Heart right ventricle (tissue), 16 donors: ENCODE data around the gene DLGAP1. TPM values are rescaled to one million over a fixed set of nuclear protein-coding genes. Genes with fewer than 3 reads are reported as not detected.

Source experiments
- ATAC-seq, 8 donors: fragments of 200-7000 bp; cut with Tn5 transposase; one replicate each; pipeline ENCODE4 v1.9.1; 2020; ENCODE audit warnings: mild to moderate bottlenecking in 8 of 8, moderate library complexity in 8 of 8, moderate number of reproducible peaks in 1 of 8
- DNase-seq, 2 donors: peaks; one replicate each; pipeline ENCODE4 v3.0.0-alpha.2; 2020
- H3K27ac ChIP-seq, 10 donors: fragments of 200-600 bp; sonication (generic) in 2 of 10; one replicate each; pipeline versions ENCODE4 v1.5.0 to v1.8.0; 2020 to 2022; ENCODE audit warnings: mild to moderate bottlenecking in 3 of 10
- H3K27me3 ChIP-seq, 7 donors: fragments of 200-600 bp; one replicate each; pipeline ENCODE4 v1.8.0; 2021 to 2022; ENCODE audit warnings: mild to moderate bottlenecking in 2 of 7
- H3K36me3 ChIP-seq, 9 donors: fragments of 200-600 bp; sonication (generic) in 1 of 9; one replicate each; pipeline versions ENCODE4 v1.5.0 to v1.8.0; 2020 to 2022; ENCODE audit warnings: mild to moderate bottlenecking in 2 of 9
- H3K4me1 ChIP-seq, 9 donors: fragments of 200-600 bp; sonication (generic) in 1 of 9; one replicate each; pipeline versions ENCODE4 v1.5.0 to v1.8.0; 2020 to 2022; ENCODE audit warnings: mild to moderate bottlenecking in 4 of 9
- H3K4me3 ChIP-seq, 10 donors: fragments of 200-600 bp; sonication (generic) in 2 of 10; one replicate each; pipeline versions ENCODE4 v1.5.0 to v1.8.0; 2020 to 2022; ENCODE audit warnings: mild to moderate bottlenecking in 7 of 10, moderate library complexity in 2 of 10
- H3K9me3 ChIP-seq, 11 donors: fragments of 200-600 bp in 10 of 11; sonication (generic) in 2 of 11; one replicate each; pipeline versions ENCODE4 v1.5.0 to v1.8.0; 2013 to 2022; ENCODE audit warnings: mild to moderate bottlenecking in 2 of 11, control low read depth in 1 of 11, moderate library complexity in 1 of 11
- WGBS, 2 donors: extraction: QIAGEN DNeasy Blood & Tissue Kit; methylation state at CpG; one replicate each; pipeline ENCODE4 v1.1.7; 2013; ENCODE audit warnings: inconsistent platforms in 1 of 2; 5-methylcytosine and 5-hydroxymethylcytosine counted together
- intact Hi-C, 10 donors: fragments of 100-400 bp; cut with DNase I; formaldehyde crosslinking; loops; one replicate each; pipeline versions ENCODE4 v1.11.1 to v1.14.2; 2022
- polyA plus RNA-seq, 2 donors: library from polyadenylated mRNA; stranded (reverse); fragments of 200-250 nt; gene quantifications; one replicate each; pipeline ENCODE4 v1.2.3, GENCODE V29; 2013
- total RNA-seq, 10 donors: library from RNA; stranded (reverse); fragmentation: NEBNext Ultra II Directional in 3 of 10; extraction: Animal tissue kit (Norgen Biotek cat#: 25700) in 3 of 10; gene quantifications; one replicate each; pipeline versions ENCODE4 v1.2.1 to v1.2.4, GENCODE V29; 2021 to 2023
- TF ChIP-seq, protein P1 (sequence below), 9 donors: fragments of 200-600 bp; sonication (generic) in 2 of 9; IDR thresholded peaks; one replicate each; pipeline versions ENCODE4 v1.5.0 to v1.8.0; 2021 to 2022; ENCODE audit warnings: antibody characterized with exemption in 9 of 9, mild to moderate bottlenecking in 5 of 9, moderate library complexity in 1 of 9
- donor health status: Arrhythmogenic right ventricular cardiomyopathy.
- donor health status: ischemic (EF 13 %, LVEDD 7.1; RV severe dilation, severe dysfunction).
- donor health status: healthy with polysubstance abuse.
- donor health status: DM: no; HTN: yes; CAD: no.
- donor health status: DM: no; HTN: no; CAD: no.
- donor health status: ischemic (EF 25% LVEDD 6.9; RV normal size, moderate dysfunction).
- donor health status: ischemic (EF 25% LVEDD 5.7; RV mildly dilated, moderate dysfunction).
- donor health status: healthy.
- donor health status: DM: yes; HTN: yes; CAD: no.
- donor health status: Ischemic cardiomyopathy.
- donor health status: ischemic (EF 35%, LVEDD 5.7; RV mildly dilated, moderate dysfunction).
- donor health status: nonischemic (EF 11% LVEDD 7.7; RV severe dilation, severe dysfunction).
- donor health status: DM: yes; HTN: yes; CAD: no.
- donor health status: PGD.
- donor health status: ischemic (EF 29% LVEDD 5.4; RV normal size, mild dysfunction).
- donor health status: nonischemic (EF 23%, LVEDD 6.1; RV moderate dilation, normal function).

Gene DLGAP1
- total and polyA plus RNA-seq, 12 donors = 0.07 to 7.2 (median 1.0) TPM; not detected in 2

DNA sequence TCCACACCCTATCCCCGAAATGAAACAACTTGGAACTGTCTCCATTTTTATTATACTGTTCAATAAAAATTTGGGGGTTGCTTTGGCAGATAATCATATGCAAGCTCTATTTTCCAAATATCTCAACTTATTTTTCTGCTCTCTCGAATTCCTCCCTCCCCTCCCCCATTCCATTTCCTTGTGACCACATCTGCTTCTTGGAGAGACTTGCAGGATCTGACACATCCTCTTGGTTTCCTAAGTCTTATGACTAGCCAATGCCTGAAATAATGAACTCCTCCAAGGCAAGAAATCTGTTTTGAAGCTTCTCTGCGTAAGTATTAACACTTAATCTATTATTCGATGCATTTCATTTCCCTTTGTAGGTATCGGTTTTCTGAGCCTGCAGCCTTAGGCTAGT lies 989.1 kb downstream of the DLGAP1 start:
- ATAC-seq (peak in 5 of 8 donors; percentile 53 to 87 (median 61)), DNase-seq (peak in 1 of 2 donors; percentile 43)
- H3K4me3 ChIP-seq = peak overlapping the region in 4 of 10 donors; percentile 2 to 18 (median 12)
- peaks cover 0 to 21% (median 15%) of the 10 kb centered on the region in 9 donors for H3K4me1 ChIP-seq
- 52 to 55% methylated on average over 5 of the region's 5 CpGs for WGBS, 2 donors
- intact Hi-C loops = no loop called here
- H3K36me3 ChIP-seq = peaks cover 0 to 12% (median 0%) of the 10 kb centered on the region in 9 donors
- peak overlapping the region in 4 of 10 donors; percentile 24 to 59 (median 40) for H3K27ac ChIP-seq
- H3K9me3 ChIP-seq = peaks cover 0 to 13% (median 0%) of the 10 kb centered on the region in 11 donors
- TF ChIP-seq, protein P1, sequence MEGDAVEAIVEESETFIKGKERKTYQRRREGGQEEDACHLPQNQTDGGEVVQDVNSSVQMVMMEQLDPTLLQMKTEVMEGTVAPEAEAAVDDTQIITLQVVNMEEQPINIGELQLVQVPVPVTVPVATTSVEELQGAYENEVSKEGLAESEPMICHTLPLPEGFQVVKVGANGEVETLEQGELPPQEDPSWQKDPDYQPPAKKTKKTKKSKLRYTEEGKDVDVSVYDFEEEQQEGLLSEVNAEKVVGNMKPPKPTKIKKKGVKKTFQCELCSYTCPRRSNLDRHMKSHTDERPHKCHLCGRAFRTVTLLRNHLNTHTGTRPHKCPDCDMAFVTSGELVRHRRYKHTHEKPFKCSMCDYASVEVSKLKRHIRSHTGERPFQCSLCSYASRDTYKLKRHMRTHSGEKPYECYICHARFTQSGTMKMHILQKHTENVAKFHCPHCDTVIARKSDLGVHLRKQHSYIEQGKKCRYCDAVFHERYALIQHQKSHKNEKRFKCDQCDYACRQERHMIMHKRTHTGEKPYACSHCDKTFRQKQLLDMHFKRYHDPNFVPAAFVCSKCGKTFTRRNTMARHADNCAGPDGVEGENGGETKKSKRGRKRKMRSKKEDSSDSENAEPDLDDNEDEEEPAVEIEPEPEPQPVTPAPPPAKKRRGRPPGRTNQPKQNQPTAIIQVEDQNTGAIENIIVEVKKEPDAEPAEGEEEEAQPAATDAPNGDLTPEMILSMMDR (IDR thresholded peaks at IDR 0.05) = no peak
- no peaks in the 10 kb centered on the region for H3K27me3 ChIP-seq

DNA sequence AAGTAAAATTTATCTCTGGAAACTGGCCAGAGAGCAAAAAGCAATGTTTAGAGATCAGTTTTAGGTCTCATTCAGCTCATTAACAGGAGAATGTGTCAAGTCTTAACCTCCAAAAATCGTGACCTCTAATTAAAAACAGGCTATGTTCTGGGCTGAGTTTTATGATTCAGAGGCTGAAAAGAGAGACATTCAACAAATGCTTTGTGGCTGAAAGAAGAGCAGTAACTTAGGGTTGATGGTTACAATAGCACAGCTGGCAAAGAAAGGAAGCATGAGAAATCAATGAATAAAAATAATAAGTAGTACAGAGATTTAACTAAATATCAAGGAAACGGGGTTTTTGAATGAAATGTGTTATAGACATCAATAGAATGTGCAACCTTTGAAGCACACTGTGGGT lies 992.1 kb downstream of the DLGAP1 start:
- H3K36me3 ChIP-seq = peaks cover 0 to 42% (median 14%) of the 10 kb centered on the region in 9 donors
- H3K27me3 ChIP-seq = no peaks in the 10 kb centered on the region
- TF ChIP-seq, protein P1 (IDR thresholded peaks at IDR 0.05) = no peak
- intact Hi-C loops = no loop called here
- peak overlapping the region in 1 of 10 donors; percentile 22 for H3K27ac ChIP-seq
- H3K9me3 ChIP-seq = peaks cover 0 to 17% (median 0%) of the 10 kb centered on the region in 11 donors
- H3K4me1 ChIP-seq = peaks cover 0 to 40% (median 15%) of the 10 kb centered on the region in 9 donors
- ATAC-seq (no peak), DNase-seq (no peak)
- 71 to 73% methylated on average over 2 of the region's 2 CpGs for WGBS, 2 donors
- H3K4me3 ChIP-seq = no peak overlapping the region

DNA sequence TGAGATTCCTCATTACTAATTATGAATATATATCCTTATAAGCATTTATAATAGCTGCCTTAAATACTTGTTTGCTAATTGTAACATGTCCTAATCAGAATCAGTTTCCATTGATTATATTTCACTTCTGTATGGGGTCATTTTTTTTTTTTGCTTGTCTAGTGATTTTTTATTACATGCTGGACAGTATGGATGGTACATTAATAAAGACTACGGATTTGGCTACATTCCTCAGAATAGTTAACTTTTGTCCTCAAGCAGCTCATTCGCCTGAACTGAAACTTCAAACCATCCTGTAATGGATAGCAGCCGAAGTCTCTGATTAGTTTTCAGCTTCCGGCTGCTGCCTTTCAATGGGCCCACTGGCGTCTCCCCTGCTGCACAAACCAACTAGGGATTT lies 993.4 kb downstream of the DLGAP1 start:
- intact Hi-C loops = no loop called here
- H3K27ac ChIP-seq = no peak overlapping the region
- no peak for ATAC-seq
- 97 to 99% methylated on average over 5 of the region's 5 CpGs for WGBS, 2 donors
- peaks cover 0 to 33% (median 9%) of the 10 kb centered on the region in 9 donors for H3K4me1 ChIP-seq
- H3K9me3 ChIP-seq = peaks cover 0 to 17% (median 0%) of the 10 kb centered on the region in 11 donors
- H3K36me3 ChIP-seq = peaks cover 0 to 55% (median 16%) of the 10 kb centered on the region in 9 donors
- TF ChIP-seq, protein P1 (IDR thresholded peaks at IDR 0.05) = no peak
- no peaks in the 10 kb centered on the region for H3K27me3 ChIP-seq
- no peak overlapping the region for H3K4me3 ChIP-seq
- DNase-seq = no peak

DNA sequence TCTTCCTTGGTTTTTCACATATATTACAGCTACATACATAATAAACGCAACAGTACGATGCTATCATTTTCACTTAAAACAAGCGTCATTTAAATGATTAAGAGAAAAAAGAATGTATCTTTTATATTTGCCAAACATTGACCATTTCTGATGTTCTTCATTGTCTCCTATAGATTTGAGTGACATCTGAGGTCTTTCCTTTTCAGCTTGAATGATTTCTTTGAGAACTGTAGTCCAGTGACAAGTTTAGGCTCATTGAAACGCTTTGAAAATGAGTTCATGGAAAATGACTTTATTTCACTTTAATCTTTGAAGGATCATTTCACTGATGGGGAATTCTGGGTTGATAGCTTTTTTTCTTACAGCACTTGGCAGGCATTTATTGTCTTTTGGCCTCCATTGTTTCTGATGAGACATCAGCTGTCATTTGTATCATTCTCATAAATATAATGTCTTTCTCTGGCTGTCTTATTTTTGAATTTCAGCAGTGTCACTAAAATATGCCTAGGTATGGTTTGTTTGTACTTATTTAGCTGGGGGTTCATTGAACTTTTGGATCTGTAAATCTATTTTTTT lies 994.2 kb downstream of the DLGAP1 start:
- intact Hi-C loops = no loop called here
- Histone ChIP-seq H3K4me1 (peaks cover 0 to 30% (median 5%) of the 10 kb centered on the region in 9 donors), H3K9me3 (peaks cover 0 to 17% (median 0%) of the 10 kb centered on the region in 11 donors), H3K4me3 (no peak overlapping the region), H3K27ac (no peak overlapping the region), H3K36me3 (peaks cover 0 to 61% (median 20%) of the 10 kb centered on the region in 9 donors), H3K27me3 (no peaks in the 10 kb centered on the region)
- TF ChIP-seq, protein P1 (IDR thresholded peaks at IDR 0.05) = no peak
- DNase-seq = no peak
- WGBS, 2 donors = 96 to 98% methylated on average over 4 of the region's 4 CpGs
- ATAC-seq = no peak
